Measurements from ENCODE around the gene EGFL7. TPM values are rescaled to one million over a fixed set of nuclear protein-coding genes. Genes with fewer than 3 reads are reported as not detected.
"Not testable (repeated sequence)": the region's sequence is repeated elsewhere in the genome, so short reads cannot be mapped to it uniquely, and the experiment has no call there.

Gene EGFL7
- total RNA-seq, 1 donor from 2014 or later, result 42.3 TPM

DNA sequence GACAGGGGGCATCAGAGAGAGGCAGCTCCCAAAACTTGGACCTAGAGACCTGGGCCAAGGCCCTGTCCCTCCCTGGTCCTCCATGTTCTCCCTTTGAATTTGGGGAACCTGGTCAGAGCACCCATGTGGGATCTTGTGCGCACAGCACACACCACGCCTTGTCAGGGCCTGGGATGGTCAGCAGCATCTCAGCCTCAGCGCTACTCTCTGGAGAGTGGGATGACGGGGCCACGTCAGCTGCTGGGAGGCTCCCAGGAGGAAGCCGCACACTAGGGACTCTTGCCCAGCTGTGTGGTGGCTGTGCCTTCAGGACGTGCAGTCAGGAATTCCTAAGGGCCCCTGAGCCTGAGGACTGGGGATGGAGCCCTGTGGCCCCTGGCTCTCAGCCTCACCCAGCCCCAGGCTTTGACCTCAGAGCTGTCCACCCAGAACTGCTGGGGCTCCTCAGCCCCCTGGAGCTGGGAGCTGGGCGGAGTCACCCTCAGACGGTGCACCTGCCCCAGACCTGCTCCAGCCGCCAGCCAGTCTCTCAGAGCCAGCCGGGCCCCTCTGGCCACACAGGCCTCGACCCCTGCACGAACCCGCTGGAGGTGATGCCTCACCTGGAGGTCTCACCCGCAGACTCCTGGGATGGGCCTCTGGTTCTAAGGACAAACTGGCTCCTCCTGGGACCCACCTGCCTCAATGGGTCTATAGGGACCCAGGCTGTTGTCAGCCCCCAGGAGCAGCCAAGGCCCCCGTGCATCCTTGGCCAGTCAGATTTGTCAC lies 38.3 kb upstream of the EGFL7 start:
- no peak for DNase-seq (ENCODE audit: low spot score)

DNA sequence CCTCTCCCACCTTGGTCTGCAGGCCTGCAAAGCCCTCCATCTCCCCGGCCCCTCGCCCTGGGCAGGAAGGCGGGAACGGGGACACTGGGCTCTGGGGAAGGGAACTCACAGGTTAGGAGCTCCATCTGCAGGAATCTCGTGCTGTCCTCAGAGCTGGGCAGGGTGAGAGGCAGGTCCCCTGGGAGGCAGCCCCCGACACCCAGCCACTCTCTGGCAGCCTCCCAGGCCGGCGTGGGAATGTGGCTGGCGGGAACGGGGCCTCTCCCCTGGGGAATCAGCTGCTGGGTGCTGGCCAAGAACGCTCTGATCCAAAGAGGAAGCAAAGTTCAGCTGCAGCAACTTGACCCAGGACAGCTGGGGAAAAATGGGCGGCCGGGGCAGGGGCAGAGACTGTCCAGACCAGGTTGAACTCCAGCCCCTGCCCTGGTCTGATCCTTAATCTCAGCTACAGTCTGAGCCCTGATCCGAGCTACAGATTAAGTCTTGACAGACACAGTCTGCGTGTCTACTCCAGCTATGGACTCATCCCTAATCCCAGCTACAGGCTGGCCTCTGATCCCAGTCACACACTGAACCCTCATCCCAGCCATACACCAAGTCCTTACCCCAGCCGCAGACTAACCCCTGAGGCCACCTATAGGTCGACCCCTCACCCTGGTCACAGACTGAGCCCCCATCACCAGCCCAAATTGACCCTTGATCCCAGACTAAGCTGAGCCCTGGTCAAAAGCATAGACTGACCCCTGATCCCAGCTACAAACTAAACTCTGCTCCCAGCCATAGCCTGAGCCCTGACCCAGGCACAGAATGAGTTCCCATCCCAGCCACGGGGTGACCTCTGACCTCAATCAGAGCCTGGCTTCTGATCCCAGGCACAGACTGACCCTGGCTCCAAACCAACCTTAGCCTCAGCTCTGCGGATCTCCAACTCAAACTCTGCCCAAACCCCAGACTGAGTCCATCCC lies 37.3 kb upstream of the EGFL7 start:
- DNase-seq (ENCODE audit: low spot score), result peak; percentile 98

More for the DNA sequence above, 38.3 kb upstream of the EGFL7 start:
- no peak for ATAC-seq

DNA sequence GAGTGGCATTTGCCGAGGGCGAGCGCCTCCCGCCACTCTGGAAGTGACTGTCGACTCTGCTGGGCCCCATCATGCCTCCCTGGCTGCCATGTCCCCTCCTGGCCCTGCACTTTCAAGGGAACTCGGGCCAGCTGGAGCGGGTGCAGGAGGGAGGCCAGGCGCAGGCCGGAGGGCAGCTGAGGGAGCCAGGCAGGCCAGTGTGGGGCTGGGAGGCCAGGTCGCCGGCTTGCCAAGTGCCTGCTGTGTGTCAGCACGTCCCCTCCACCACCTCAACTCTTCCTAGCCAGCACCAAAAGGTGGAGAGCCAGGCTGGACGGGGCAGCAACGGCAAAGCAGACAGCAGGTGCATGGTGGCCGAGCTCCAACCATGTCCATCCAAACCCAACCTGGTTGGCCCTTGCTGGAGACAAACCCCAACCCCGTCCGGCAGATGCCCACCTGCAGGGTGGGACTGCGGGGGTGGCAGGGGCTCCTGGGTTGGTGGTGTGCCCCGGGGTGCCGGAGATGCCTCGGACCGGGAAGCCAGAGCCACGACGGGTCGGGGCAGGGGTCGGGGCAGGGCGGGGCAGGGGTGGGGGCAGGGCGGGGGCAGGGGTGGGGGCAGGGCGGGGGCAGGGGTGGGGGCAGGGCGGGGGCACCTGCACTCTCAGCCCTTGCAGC lies 36.5 kb upstream of the EGFL7 start:
- DNase-seq (ENCODE audit: low spot score), result peak; percentile 94
- peak; percentile 65 for ATAC-seq

More for the DNA sequence above, 37.3 kb upstream of the EGFL7 start:
- peak; percentile 62 for ATAC-seq

DNA sequence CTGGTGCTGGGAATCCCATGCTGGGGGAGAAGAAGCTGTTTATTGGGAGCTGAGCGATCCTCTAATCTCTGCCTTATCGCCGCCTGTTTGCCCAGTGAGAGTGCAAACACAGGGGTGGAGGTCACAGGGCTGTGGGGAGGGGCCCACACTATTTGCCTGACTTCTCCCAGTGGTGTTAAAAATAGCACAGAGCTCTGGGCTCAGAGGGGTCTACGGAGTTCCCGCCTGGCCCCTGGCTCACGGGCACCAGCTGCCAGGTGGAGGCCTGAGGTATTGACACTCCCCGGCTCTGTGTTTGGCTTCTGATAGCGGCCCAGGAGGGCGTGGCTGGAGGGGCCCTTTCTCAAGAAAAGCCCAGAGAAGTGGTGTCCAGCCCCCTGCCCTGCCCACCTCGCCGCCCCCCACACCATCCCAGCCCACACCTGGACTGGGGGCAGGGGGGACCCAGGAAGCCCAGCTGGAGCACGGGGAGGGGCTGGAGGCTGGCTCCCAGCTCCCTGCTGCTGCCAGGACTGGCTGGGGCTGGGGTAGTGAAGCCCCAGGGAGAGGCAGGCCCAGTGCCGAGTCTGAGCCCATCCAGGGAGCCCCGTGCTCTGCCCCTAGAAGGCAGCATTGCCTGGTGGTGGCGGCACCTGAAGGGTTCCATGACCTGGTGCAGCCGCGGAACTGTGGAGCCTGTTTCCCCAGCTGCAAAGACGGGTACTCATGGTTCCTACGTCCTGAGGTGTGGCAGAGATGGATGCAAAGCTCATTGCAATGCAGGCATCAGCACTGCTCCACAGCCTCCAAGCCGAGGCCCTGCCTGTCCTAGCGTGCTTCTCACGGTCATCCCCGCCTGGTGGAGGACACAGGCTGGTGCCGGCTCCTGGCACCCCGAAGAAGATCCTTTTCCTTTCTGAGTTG lies 35.7 kb upstream of the EGFL7 start:
- ATAC-seq, result peak; percentile 64

DNA sequence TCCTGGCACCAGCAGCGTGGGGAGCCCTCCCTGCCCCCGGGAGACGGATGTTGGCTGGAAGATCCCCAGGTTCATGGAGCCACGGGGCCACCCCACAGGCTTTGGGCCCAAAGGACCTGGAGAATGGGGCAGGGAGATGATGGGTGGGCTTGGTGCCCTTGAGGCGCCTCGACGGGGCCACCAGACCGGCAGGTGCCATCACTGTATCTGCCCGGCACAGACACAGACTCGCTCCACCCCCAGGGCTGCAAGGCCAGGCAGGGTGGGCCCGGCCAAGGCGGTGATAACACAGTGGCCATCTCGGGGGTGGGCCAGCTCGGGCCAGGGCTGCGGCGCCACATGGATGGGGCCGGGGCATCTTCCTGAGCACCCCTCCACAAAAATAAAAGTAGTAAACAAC lies 35.0 kb upstream of the EGFL7 start:
- peak; percentile 47 for DNase-seq (ENCODE audit: low spot score)

More for the DNA sequence above, 35.7 kb upstream of the EGFL7 start:
- DNase-seq (ENCODE audit: low spot score), result peak; percentile 92

DNA sequence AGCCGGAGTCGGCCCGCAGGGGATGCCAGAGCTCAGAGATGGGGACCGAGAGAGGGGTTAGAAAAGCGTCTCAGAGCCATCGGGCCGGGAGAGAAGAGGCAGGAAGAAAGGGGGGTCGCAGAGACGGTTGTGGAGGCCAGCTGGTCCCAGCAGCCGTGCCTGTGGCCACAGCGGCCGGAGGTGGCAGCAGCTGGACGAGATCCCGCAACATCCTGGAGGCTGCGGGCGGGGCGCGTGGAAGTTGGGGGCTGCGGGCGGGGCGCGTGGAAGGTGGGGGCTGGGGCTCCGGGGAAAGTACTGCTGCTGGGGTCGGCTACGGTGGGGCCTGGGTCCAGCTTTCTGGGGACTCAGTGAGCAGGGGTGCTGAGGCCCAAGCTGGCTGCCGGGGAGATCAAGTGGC lies 34.4 kb upstream of the EGFL7 start:
- DNase-seq (ENCODE audit: low spot score) (peak; percentile 46), ATAC-seq (no peak)

More for the DNA sequence above, 35.0 kb upstream of the EGFL7 start:
- ATAC-seq, result no peak

DNA sequence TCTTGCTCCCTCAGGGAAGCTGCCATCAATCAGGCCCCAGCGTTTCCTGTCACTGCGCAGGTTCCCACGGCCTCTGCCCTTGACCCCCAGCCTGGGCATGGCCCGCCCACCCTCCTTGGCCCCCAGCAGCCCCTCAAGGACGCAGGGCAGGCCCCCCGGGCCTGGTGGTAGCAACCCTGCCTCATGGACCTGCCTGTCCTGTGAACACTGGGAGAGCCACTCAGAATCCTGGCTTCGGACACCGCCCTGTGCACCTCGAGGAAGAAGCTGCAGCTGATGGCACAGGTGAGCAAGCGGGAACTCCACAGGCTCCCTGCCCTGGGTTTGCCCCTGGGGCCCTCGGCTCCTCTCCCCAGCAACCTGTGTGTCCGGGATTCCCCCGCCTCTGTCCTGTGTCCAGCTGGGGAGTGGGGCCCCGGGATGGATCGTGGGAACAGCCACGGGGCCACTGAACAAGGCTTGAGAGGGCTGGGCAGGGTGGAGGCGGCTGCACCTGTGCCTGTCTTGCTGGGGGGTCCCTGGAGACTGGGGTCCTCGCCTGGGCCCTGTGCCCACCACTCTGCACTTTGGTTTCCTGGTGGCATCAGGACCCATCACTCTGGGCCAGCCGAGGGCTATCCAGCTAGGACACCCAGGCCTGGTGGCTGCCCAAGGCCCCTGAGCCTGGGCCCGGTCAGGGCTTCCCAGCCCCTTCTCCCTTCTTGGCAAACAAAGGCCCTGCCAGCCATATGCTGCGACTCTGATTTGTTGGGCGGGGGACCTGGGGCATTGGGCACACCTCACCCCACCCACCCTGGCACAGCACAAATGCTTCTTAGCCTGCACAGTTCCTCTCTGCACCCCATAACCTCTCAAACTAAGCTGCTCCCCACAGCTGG lies 33.5 kb upstream of the EGFL7 start:
- ATAC-seq (no peak), DNase-seq (ENCODE audit: low spot score) (no peak)

DNA sequence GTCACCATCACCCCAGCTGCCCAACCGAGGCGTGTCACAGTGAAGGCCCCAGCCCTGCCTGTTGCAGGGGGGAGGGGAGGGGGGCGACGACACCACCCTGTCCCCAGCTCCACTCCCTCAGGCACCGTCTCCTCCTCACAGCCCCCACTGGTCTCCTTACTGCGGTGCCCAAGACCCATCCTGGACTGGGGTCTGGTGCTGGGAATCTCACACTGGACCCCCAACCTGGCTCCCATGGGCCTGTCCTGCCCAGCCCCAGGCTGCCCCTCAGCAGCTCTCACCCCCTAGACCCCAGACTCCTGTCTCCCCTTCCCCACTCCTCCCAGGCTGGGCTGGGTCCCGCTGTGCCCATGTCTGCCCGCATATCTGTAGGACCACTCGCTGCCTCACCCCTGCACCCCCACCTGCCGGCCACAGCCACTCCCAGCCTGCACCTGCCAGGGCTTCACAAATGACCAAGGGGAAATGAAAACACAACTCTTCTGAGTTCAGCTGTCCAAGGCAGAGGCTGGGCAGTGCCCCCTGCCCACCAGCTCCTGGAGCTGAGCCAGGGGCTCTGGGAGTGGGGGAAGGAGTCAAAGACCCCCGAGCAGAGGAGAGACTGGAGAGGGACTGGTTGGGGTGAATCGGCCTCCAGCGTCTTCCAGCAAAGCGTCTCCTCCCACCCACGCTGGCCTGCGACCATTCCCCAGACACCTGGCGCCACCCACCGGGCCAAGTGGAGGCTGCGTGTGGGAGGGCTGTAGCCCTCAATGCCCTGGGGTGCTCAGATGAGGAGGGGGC lies 32.6 kb upstream of the EGFL7 start:
- ATAC-seq, result peak; percentile 29
- DNase-seq (ENCODE audit: low spot score), result peak; percentile 69

DNA sequence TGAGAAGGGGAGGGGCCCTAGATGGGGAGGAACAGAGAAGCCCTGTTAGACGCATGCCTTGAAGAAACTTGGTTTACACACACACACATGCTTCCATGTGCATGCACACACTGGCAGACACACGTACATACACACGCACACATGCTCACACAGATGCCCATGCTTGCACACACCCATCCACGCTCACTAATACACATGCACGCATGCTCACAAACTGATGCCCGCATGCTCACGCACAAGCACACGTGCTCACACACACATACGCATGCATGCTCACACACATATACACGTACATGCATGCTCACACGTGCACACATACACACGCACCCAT lies 32.1 kb upstream of the EGFL7 start:
- DNase-seq (ENCODE audit: low spot score), result no peak
- no peak for ATAC-seq

DNA sequence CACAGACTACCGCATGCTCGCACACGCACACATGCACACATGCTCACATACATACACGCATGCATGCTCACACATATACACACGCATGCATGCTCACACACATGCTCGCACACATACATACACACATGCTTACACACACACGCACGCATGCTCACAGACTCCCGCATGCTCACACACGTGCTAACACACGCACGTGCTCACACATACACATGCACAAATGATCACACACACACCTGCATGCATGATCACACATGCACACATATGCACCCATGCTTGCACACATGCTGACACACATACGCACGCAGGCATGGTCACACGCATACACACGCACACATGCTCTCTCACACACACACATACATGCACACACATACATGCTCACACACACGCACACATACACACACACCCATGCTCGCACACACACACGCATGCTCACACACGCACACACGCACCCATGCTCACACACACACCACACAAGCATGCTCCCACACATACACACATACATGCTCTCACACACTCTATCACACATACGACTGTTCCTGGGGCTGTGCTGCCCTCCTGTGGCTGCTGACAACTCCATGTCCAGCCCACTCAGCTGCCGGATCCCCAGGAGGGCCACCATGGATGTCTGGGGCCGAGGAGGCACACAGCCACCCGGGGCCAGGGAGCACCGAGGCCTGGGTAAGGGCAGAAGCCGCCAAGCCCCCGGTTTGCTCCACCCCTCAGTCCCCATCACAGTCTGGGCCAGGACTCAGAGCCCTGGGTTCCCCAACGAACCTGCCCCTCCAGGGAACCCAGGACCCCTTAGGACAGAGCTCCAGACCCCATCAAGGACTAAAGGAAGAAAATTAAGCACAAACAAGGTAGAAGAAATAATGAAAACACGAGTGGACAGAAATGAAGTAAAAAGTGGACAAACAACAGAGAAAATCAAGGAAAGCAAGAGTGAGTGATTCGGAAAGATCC lies 31.4 kb upstream of the EGFL7 start:
- DNase-seq (ENCODE audit: low spot score) (peak; percentile 80), ATAC-seq (peak; percentile 67)

DNA sequence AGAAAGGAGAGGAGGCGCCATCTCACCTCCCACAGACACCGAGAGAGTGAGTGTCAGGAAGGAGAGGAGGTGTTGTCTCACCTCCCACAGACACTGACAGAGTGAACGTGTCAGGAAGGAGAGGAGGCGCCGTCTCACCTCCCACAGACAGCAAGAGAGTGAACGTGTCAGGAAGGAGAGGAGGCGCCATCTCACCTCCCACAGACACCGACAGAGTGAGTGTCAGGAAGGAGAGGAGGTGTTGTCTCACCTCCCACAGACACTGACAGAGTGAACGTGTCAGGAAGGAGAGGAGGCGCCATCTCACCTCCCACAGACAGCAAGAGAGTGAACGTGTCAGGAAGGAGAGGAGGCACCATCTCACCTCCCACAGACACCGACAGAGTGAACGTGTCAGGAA lies 30.6 kb upstream of the EGFL7 start:
- not testable (repeated sequence) for DNase-seq (ENCODE audit: low spot score); ATAC-seq

DNA sequence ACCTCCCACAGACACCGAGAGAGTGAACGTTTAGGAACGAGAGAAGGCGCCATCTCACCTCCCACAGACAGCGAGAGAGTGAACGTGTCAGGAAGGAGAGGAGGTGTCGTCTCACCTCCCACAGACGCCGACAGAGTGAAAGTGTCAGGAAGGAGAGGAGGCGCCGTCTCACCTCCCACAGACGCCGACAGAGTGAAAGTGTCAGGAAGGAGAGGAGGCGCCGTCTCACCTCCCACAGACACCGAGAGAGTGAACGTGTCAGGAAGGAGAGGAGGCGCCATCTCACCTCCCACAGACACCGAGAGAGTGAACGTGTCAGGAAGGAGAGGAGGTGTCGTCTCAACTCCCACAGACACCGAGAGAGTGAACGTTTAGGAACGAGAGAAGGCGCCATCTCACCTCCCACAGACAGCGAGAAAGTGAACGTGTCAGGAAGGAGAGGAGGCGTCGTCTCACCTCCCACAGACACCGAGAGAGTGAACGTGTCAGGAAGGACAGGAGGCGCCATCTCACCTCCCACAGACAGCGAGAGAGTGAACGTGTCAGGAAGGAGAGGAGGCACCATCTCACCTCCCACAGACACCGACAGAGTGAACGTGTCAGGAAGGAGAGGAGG lies 30.1 kb upstream of the EGFL7 start:
- not testable (repeated sequence) for DNase-seq (ENCODE audit: low spot score); ATAC-seq

DNA sequence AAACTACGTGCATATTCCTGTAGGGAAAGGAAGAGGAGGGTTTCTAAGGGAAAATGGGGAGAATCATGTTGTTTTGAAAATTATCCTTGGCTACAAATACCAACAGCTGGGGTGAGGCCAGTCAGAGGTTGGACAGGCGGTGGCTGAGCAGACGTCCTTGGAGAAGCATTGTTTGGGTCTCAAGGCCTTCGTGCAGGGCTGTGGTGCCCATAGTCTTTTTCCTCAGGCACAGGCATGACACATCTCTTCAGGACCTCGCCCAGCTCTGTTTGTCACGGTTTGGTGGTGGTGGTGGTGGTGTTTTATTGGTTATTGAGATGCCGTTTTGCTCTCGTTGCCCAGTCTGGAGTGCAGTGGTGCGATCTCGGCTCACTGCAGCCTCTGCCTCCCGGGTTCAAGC lies 27.8 kb upstream of the EGFL7 start:
- ATAC-seq (no peak), DNase-seq (ENCODE audit: low spot score) (no peak)

DNA sequence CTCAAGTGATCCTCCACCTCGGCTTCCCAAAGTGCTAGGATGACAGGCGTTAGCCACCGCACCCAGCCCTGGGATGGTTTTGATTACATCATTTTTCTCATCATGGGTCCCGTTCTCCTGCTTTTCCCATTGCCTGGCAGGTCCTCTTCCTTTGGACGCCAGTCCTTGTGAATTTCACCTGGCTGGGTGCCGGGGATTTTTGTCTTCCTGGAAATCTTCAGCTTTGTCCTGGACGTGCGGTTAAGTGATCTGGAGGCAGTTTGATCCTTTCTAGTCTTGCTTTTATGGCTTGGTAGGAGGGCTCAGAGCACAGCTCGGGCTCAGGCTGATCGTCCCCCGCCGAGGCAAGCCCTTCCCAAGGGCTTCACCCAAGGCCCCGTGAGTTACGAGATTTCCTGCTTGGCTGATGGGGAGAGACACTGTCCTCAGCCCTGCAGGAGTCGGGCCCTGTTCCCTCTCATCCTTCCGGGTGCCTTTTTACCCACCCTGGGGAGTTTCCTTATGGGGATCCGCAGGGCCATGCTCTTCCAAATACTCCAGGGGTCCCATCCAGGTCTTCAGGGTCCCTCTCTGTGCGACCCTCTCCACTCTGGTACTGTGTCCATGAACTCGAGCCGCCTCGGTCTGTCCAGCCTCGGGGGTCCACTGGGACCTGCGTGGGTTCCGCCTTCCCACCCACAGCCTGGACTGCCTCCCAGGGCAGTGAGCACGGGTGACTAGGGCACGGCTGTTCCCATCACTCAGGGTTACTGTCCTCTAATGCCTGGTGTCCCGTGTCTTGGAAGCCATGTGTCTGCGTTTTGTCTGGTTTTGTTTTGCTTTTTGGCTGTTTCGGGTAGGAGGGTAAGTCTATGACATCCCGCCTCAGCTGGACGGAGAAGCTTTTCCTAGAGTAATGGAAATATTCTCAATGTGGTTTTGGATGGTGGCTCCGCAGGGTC lies 22.3 kb upstream of the EGFL7 start:
- no peak for DNase-seq (ENCODE audit: low spot score)

DNA sequence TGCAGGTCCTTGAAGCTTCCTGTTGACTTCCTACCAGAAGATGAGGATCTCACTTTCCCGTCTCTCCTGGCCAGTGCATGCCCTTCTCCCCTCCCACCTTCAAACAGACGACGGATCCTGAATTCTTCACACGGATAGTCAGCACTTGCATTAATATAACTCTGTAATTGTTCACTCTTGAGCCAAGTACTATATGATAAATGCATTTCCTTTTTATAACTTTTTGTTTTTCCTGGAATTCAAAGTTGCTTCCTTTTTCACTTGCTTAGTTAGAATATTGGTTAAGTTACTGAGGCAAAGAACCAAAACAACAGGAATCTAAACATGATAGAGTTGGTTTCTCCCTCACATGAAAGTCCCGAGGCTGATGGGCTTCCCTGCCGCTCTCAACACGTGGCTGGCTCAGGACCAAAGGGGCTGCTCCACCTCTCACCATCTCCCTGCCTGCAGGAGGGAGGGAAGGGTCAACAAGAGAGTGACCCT lies 20.2 kb upstream of the EGFL7 start:
- ATAC-seq (no peak), DNase-seq (ENCODE audit: low spot score) (peak; percentile 48)

More for the DNA sequence above, 22.3 kb upstream of the EGFL7 start:
- ATAC-seq, result no peak

All from left lobe of liver (tissue), 2 donors.